Measurements from ENCODE around the gene CFL1.
"Not testable (repeated sequence)": the region's sequence is repeated elsewhere in the genome, so short reads cannot be mapped to it uniquely, and the experiment has no call there.

The CFL1 gene

GRCh38 chr11:65857853-65858680, at the start of gene CFL1:
CFL1 (minus strand) TSS chr11:65858180; CDS start chr11:65858099, 81 bp downstream.
- peak; percentile 98 for DNase-seq

GRCh38 chr11:65906602-65907001, 48.6 kb upstream of the CFL1 start:
- DNase-seq: no peak

GRCh38 chr11:65903715-65904114, 45.7 kb upstream of the CFL1 start:
- no peak for DNase-seq

GRCh38 chr11:65903068-65903481, 45.1 kb upstream of the CFL1 start:
- DNase-seq: no peak

GRCh38 chr11:65900899-65901180, 42.9 kb upstream of the CFL1 start:
- DNase-seq: no peak

DNA sequence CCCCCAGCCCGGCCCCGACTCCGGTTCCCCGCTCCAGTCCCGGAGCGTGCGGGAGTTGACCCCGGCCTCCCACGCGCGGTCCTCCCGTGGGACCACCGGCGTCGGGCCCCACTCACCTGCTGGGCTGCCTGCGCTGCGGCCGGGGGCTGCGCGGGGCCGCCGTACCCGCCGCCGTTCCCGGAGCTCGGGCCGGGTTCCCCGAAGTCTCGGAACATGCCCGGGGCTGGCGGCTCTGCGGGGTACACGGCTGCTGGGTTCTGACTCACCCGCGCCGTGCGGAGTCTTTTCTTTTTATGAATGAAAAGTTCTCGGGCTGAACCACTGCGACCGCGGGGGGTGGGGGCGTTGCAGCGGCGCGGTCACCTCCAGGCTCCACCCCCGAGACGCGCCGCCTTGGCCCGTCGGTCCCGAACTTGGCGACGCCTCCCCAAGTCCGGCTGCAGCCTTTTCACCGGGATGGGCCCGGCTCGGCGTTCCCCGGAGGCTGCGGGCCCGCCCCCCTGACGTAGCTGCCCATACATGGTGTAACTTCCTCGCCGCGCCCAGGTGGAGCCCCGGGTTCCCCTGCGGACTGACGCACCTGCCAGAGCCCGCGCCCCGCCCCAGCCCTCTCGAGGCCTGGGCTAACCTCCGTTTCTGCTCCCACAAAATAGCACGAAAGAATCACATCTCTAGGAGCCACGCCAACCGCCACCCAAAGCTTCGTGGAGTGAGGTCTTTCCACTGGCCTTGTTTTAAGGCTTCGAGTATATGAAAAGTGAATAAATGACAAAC, 42.3 kb upstream of the CFL1 start, which contains the start of gene FOSL1:
Gene FOSL1 (minus strand): TSS at position 264 of the 774 bp plus-strand sequence. CDS start 49 bp downstream, at position 215.
- no peak for DNase-seq

- DNase-seq: no peak
Measured at GRCh38 chr11:65899356-65900124, 41.6 kb upstream of the CFL1 start.

- DNase-seq: no peak
Measured at GRCh38 chr11:65898656-65899355, 40.8 kb upstream of the CFL1 start.

- no peak for DNase-seq
Measured at GRCh38 chr11:65897020-65897471, 39.1 kb upstream of the CFL1 start.

GRCh38 chr11:65896034-65896999, 38.3 kb upstream of the CFL1 start:
- DNase-seq: no peak

DNA sequence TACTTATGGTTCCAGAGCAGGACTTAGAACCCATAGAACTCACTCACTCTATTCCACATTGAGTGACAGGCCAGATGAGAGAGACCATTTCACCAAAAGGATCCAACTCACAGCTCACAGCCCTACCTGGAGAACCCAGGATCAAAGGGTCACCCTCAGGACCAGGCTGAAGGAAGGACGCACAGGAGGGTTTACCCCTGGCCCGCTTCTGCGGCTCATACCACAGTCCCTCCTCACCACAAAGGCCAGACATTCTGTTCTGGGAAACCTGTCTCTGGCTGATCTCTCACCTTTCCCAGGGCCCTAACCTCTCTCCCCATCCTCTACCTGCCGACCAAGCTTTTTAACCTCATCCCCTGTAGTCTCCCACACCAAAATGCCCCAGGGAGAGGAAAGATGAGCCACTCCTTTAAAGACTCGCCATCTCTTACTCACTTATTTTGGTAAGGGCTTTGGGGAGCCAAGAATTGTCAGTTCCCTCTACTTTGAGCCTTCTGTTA, 37.6 kb upstream of the CFL1 start:
- no peak for DNase-seq

DNA sequence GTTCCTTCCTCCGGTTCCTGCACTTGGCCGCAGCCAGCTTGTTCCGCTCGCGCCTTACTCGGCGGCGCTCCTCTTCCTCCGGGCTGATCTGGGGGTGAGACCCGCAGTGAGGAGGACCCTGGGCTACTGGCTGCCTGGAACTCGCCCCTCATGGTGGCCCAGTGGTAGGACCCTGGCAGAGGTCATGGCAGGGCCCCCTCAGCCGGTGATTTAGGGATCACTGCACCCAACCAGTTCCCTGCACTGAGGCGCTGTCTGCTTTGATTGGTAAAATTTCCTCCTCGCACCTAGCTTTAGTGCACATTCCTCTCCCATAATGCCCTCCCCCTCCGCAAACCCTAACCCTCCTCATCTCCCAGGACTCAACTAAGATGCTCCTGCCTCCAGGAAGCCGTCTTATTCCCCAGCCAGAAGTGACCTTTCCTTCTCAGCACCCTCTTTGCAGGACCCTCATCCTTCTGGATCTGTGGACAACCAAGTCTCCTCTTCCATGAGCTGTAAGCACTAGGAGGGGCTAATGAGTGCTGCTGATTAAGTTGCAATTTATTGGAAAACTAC, 36.1 kb upstream of the CFL1 start:
- no peak for DNase-seq

DNA sequence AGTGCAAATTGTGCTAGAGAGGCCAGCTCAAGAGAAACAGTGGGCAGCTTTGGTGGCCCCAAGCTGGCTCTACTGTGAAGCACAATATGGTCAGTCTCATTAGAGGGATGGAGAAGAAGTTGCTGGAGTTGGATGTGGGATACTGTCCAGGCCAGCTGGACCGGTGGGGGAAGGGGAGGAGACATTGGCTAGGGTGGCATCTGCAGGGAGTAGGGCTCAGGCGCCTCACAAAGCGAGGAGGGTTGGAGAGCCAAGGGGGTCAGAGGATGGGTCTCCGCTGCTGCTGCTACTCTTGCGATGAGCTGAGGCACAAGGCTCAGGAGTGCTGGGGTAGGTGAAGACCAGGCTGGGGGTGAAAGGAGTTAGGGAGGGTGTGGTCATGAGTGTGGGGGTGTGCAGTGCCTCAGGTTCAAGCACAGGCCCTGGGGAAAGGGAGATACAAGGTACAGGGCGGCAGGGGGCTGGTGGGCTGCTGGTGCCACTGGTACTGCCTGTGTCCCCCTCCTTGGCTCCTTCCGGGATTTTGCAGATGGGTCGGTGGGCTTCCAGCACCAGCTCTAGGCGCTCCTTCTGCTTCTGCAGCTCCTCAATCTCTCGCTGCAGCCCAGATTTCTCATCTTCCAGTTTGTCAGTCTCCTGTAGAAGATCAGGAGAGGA, 34.8 kb upstream of the CFL1 start:
- no peak for DNase-seq

DNA sequence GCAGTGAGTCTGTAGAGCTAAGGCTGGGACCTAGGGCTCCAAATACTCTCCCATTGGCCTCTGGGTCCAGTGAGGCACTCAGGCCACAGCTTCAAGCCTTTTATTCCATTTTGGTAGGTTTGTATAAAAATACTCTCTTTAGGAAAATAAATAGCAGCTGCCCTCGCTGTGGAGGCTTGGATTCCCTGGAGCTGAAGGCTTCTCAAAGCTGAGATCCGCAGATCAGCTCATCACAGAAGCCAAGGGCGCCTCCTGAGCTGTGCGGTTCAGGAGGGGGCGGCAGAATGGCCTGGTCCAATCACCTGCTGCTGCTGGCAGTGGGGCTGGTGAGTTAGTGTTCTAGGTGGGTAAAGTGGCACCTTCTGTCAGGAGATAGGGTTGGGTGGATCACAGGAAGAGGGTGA, 34.2 kb upstream of the CFL1 start:
- DNase-seq: not testable (repeated sequence)

- no peak for DNase-seq
Measured at GRCh38 chr11:65891219-65892136, 33.5 kb upstream of the CFL1 start.

DNA sequence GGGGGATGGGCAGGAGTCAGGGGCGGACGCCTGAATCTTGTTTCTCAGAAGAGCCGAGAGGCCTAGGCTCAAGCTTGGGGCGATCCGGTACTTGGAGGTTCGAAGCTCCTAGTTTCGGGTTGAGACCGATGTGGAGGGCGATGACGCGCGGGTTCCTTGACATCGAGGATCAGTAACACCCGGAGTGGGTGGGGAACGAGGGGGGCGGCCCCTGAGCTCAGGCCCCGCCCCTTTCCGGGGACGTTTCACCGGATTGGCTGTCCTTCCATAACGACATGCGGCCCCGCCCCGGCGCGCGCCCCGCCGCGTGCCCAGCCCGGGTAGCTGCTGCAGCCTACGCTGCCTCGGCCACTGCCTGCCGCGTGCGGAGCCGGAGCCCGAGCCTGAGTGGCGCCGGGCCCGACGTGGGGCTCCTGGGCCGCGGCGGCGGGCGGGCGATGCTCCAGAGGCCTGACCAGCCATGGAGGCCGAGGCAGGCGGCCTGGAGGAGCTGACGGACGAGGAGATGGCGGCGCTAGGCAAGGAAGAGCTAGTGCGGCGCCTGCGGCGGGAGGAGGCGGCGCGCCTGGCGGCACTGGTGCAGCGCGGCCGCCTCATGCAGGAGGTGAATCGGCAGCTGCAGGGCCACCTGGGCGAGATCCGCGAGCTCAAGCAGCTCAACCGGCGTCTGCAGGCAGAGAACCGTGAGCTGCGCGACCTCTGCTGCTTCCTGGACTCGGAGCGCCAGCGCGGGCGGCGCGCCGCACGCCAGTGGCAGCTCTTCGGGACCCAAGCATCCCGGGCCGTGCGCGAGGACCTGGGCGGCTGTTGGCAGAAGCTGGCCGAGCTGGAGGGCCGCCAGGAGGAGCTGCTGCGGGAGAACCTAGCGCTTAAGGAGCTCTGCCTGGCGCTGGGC, 32.6 kb upstream of the CFL1 start, which contains the start of gene CCDC85B:
Gene CCDC85B (plus strand): TSS at position 350 of the 895 bp plus-strand sequence. CDS start 111 bp downstream, at position 461.
- DNase-seq: peak; percentile 92

DNA sequence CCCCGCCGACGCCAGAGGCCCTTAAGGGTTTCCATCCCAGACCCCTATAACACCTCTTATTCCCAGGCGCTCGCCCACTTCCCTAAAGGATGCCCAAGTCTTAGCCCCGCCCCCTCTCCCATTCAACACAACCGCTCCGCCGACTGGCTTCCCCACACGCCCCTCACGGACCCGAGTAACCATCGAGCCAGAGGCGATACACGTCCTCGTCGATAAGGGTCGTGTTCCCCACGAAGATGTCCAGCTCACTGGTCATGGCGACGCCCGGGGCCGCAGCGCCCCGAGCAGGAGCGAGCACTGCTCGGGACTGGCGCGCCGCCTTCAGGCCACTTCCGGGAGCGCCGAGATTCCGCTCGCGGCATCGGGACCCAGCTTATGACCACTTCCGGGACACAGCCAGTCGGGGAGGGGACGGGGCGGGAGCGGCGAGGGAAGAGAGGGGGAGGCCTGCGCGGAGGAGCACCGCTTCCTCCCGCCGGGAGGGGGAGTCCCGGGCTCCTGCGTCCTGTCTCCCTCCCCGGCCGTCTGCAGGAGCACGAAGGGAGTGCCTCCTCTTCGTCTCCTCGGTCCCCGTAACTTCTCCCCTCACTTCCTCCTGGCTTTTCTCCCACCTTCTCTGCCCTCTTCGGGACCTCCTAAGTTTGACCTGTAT, 30.3 kb upstream of the CFL1 start, which contains the start of gene FIBP:
Gene FIBP (minus strand): TSS at position 309 of the 652 bp plus-strand sequence. CDS start 53 bp downstream, at position 256.
- DNase-seq: peak; percentile 91
